Karpas-422 (cell line): ENCODE data around the gene ANKRD35. TPM values are rescaled to one million over a fixed set of nuclear protein-coding genes. Genes with fewer than 3 reads are reported as not detected.

Experiments
- DNase-seq: peaks from one replicate; pipeline ENCODE4 v3.0.0-alpha.2; 2015
- H2AFZ ChIP-seq: fragments of 200-600 bp; sonication (generic); 2 replicates; pipeline ENCODE4 v1.6.1; 2014; ENCODE audit warnings: antibody characterized with exemption, low read length, mixed read lengths
- H3K27ac ChIP-seq: fragments of 200-600 bp; sonication (generic); 2 replicates; pipeline ENCODE4 v1.5.1; 2014; ENCODE audit warnings: mild to moderate bottlenecking, low read length, moderate library complexity
- H3K27me3 ChIP-seq: fragments of 200-600 bp; sonication (generic); 2 replicates; pipeline ENCODE4 v1.6.1; 2014; ENCODE audit warnings: low read length, mixed read lengths
- H3K36me3 ChIP-seq: fragments of 200-600 bp; sonication (generic); 2 replicates; pipeline ENCODE4 v1.6.1; 2014; ENCODE audit warnings: low read length, mixed read lengths; ENCODE audit not compliant: insufficient read depth
- H3K4me1 ChIP-seq: fragments of 200-600 bp; sonication (generic); 2 replicates; pipeline ENCODE4 v1.6.1; 2014; ENCODE audit warnings: mild to moderate bottlenecking, low read length, mixed read lengths
- H3K4me2 ChIP-seq: fragments of 200-600 bp; sonication (generic); 2 replicates; pipeline ENCODE4 v1.6.1; 2014; ENCODE audit warnings: low read length, low read depth, mild to moderate bottlenecking; ENCODE audit not compliant: poor library complexity, severe bottlenecking
- H3K4me3 ChIP-seq: fragments of 200-600 bp; sonication (generic); 2 replicates; pipeline ENCODE4 v1.5.1; 2014; ENCODE audit warnings: mild to moderate bottlenecking, antibody characterized with exemption, low read length, mixed read lengths
- H3K79me2 ChIP-seq: fragments of 200-600 bp; sonication (generic); 2 replicates; pipeline ENCODE4 v1.6.1; 2014; ENCODE audit warnings: mild to moderate bottlenecking, low read length, mixed read lengths
- H3K9ac ChIP-seq: fragments of 200-600 bp; sonication (generic); 2 replicates; pipeline ENCODE4 v1.6.0; 2014; ENCODE audit warnings: low read length
- H3K9me2 ChIP-seq: fragments of 200-600 bp; sonication (generic), shearing (Covaris generic); replicated peaks from 2 replicates; pipeline ENCODE4 v1.6.0; 2014; ENCODE audit warnings: mild to moderate bottlenecking, low read length, moderate library complexity; ENCODE audit not compliant: insufficient read depth
- H3K9me3 ChIP-seq: fragments of 300-700, 200-600 bp; sonication (generic); 2 replicates; pipeline ENCODE4 v1.6.1; 2014; ENCODE audit warnings: low read length, mixed read lengths
- H4K20me1 ChIP-seq: fragments of 200-600 bp; sonication (generic); 2 replicates; pipeline ENCODE4 v1.6.1; 2014; ENCODE audit warnings: mild to moderate bottlenecking, antibody characterized with exemption, low read length, low read depth; ENCODE audit not compliant: insufficient read depth
- total RNA-seq: library from RNA; depleted of rRNA; stranded (reverse); fragments of >200 nt; shearing (Covaris generic); gene quantifications from 2 replicates; pipeline ENCODE4 v1.2.3, GENCODE V29; 2014; ENCODE audit warnings: low replicate concordance

Gene ANKRD35
- total RNA-seq, 1 experiment from 2014 or later: not detected

- peak overlapping the region; percentile 92 for H3K4me2 ChIP-seq
- peak overlapping the region; percentile 76; the same call in 1 of the 2 replicates for H2AFZ ChIP-seq
- no peaks in the 10 kb centered on the region for H4K20me1 ChIP-seq
- peaks cover 17% of the 10 kb centered on the region; the same call in 1 of the 2 replicates for H3K36me3 ChIP-seq
- peaks cover 21% of the 10 kb centered on the region for H3K79me2 ChIP-seq
- H3K27me3 ChIP-seq: no peaks in the 10 kb centered on the region
- H3K4me3 ChIP-seq: peak overlapping the region; percentile 77
- no peaks in the 10 kb centered on the region for H3K9me3 ChIP-seq
- H3K27ac ChIP-seq: peak overlapping the region; percentile 72
- peak overlapping the region; percentile 93 for H3K9ac ChIP-seq
- H3K9me2 ChIP-seq: no peaks in the 10 kb centered on the region
- peak; percentile 72 for DNase-seq
- H3K4me1 ChIP-seq: peaks cover 25% of the 10 kb centered on the region
Measured at GRCh38 chr1:145918992-145919939, 33.6 kb upstream of the ANKRD35 start.

GRCh38 chr1:145918144-145918991 lies 32.7 kb upstream of the ANKRD35 start, which contains the start of gene PEX11B:
TSS of gene PEX11B (minus strand) at chr1:145918717. CDS start at chr1:145918688, 29 bp downstream.
- Histone ChIP-seq H3K4me3 (peak within 1 kb of the TSS; percentile 77), H3K36me3 (peaks cover 16% of the 10 kb centered on the region; the same call in 1 of the 2 replicates), H3K79me2 (peaks cover 21% of the 10 kb centered on the region), H3K27me3 (no peaks in the 10 kb centered on the region), H2AFZ (peak within 1 kb of the TSS; percentile 76), H3K27ac (peak within 1 kb of the TSS; percentile 72), H3K9me3 (no peaks in the 10 kb centered on the region), H4K20me1 (no peaks in the 10 kb centered on the region), H3K4me1 (peaks cover 25% of the 10 kb centered on the region), H3K4me2 (peak within 1 kb of the TSS; percentile 92), H3K9ac (peak within 1 kb of the TSS; percentile 93), H3K9me2 (no peaks in the 10 kb centered on the region)
- peak; percentile 97 for DNase-seq

GRCh38 chr1:145917595-145917994 lies 31.9 kb upstream of the ANKRD35 start:
- H3K79me2 ChIP-seq: peaks cover 21% of the 10 kb centered on the region
- no peaks in the 10 kb centered on the region for H3K9me2 ChIP-seq
- DNase-seq: peak; percentile 53
- H3K4me1 ChIP-seq: peaks cover 25% of the 10 kb centered on the region
- no peaks in the 10 kb centered on the region for H3K27me3 ChIP-seq
- peak overlapping the region; percentile 93 for H3K9ac ChIP-seq
- H4K20me1 ChIP-seq: no peaks in the 10 kb centered on the region
- H3K4me3 ChIP-seq: peak overlapping the region; percentile 77
- H3K9me3 ChIP-seq: no peaks in the 10 kb centered on the region
- peak overlapping the region; percentile 72 for H3K27ac ChIP-seq
- peaks cover 11% of the 10 kb centered on the region; the same call in 1 of the 2 replicates for H3K36me3 ChIP-seq
- no peak overlapping the region for H2AFZ ChIP-seq
- H3K4me2 ChIP-seq: peak overlapping the region; percentile 92

GRCh38 chr1:145916745-145917144 lies 31.1 kb upstream of the ANKRD35 start:
- peaks cover 25% of the 10 kb centered on the region for H3K4me1 ChIP-seq
- peak overlapping the region; percentile 14; the same call in 1 of the 2 replicates for H3K4me3 ChIP-seq
- H3K4me2 ChIP-seq: peak overlapping the region; percentile 92
- no peak overlapping the region for H3K27ac ChIP-seq
- H3K9me2 ChIP-seq: no peaks in the 10 kb centered on the region
- no peaks in the 10 kb centered on the region for H3K9me3 ChIP-seq
- peaks cover 21% of the 10 kb centered on the region for H3K79me2 ChIP-seq
- DNase-seq: no peak
- H4K20me1 ChIP-seq: no peaks in the 10 kb centered on the region
- no peaks in the 10 kb centered on the region for H3K27me3 ChIP-seq
- H3K9ac ChIP-seq: 0 out of 2 replicates have a peak overlapping the region, but pooled peaks have one; percentile 12
- peaks cover 11% of the 10 kb centered on the region; the same call in 1 of the 2 replicates for H3K36me3 ChIP-seq
- H2AFZ ChIP-seq: no peak overlapping the region

DNA sequence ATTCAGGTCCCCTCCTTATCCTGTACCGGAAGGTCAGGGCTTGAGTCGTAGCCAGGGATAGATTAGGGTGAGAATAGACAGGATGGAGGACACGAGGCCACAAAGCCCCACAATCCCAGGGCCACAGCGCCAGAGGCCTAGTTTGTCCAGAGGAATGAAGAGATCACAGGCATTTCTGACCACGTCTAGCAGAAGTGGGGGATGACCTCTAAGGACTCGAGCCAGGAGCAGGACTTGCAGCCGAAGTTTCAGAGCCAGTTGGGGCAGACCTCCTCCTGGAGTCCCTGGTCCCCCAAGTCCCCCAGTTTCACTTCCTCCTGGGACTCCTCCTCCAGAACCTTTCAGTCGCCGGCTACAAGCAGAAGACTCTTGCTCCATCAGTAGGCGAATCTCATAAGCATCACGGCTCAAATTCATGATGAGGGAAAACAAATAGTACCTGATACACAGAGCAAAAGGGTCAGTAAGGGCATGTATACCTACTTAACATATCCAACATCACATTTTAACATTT lies 26.5 kb upstream of the ANKRD35 start:
- H3K9me3 ChIP-seq: no peaks in the 10 kb centered on the region
- peaks cover 17% of the 10 kb centered on the region; the same call in 1 of the 2 replicates for H3K36me3 ChIP-seq
- no peak overlapping the region for H3K9ac ChIP-seq
- H3K27me3 ChIP-seq: no peaks in the 10 kb centered on the region
- H3K27ac ChIP-seq: no peak overlapping the region
- DNase-seq: no peak
- peaks cover 9% of the 10 kb centered on the region; the same call in 1 of the 2 replicates for H3K79me2 ChIP-seq
- no peak overlapping the region for H3K4me2 ChIP-seq
- no peaks in the 10 kb centered on the region for H3K9me2 ChIP-seq
- no peak overlapping the region for H2AFZ ChIP-seq
- peaks cover 7% of the 10 kb centered on the region for H3K4me1 ChIP-seq
- H3K4me3 ChIP-seq: no peak overlapping the region
- H4K20me1 ChIP-seq: no peaks in the 10 kb centered on the region

DNA sequence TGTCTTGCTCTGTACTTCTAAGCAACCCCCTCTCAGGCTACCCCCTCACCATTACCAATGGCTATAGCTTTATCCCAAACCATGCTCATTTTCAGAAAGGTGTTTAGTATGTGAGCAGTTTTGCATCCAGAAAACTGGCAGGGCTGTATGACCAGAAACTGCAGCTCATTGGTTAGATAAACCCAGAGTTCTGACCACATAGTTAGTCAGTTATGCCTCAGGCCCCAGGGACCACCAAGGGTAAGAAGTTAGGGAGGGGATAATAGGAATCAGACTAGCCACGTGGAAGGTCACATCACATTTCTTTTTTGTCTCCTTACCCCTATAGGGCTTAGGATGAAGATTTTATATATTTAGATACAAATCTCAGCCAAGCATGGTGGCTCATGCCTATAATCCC lies 23.0 kb upstream of the ANKRD35 start:
- Histone ChIP-seq H3K9me2 (no peaks in the 10 kb centered on the region), H2AFZ (no peak overlapping the region), H3K79me2 (no peaks in the 10 kb centered on the region), H3K4me3 (no peak overlapping the region), H3K36me3 (peaks cover 5% of the 10 kb centered on the region; the same call in 1 of the 2 replicates), H3K9me3 (no peaks in the 10 kb centered on the region), H3K4me1 (no peaks in the 10 kb centered on the region), H3K9ac (no peak overlapping the region), H4K20me1 (no peaks in the 10 kb centered on the region), H3K27ac (no peak overlapping the region), H3K27me3 (no peaks in the 10 kb centered on the region), H3K4me2 (no peak overlapping the region)
- no peak for DNase-seq

- Histone ChIP-seq H3K36me3 (peaks cover 5% of the 10 kb centered on the region; the same call in 1 of the 2 replicates), H3K9me3 (no peaks in the 10 kb centered on the region), H3K4me3 (no peak overlapping the region), H3K9ac (no peak overlapping the region), H3K27ac (no peak overlapping the region), H3K4me1 (no peaks in the 10 kb centered on the region), H3K4me2 (no peak overlapping the region), H3K79me2 (no peaks in the 10 kb centered on the region), H3K9me2 (no peaks in the 10 kb centered on the region), H4K20me1 (no peaks in the 10 kb centered on the region), H2AFZ (no peak overlapping the region), H3K27me3 (no peaks in the 10 kb centered on the region)
- DNase-seq: no peak
Measured at GRCh38 chr1:145906954-145907753, 21.5 kb upstream of the ANKRD35 start.
